GM19025 (cell line): ENCODE measurements around the gene PPFIA4.

Source experiments
- ATAC-seq: cut with Tn5 transposase; IDR thresholded peaks from one replicate; pipeline ENCODE4 v1.9.1; 2021; ENCODE audit warnings: mild to moderate bottlenecking, low read depth, moderate library complexity; ENCODE audit not compliant: unreplicated experiment

The PPFIA4 gene

DNA sequence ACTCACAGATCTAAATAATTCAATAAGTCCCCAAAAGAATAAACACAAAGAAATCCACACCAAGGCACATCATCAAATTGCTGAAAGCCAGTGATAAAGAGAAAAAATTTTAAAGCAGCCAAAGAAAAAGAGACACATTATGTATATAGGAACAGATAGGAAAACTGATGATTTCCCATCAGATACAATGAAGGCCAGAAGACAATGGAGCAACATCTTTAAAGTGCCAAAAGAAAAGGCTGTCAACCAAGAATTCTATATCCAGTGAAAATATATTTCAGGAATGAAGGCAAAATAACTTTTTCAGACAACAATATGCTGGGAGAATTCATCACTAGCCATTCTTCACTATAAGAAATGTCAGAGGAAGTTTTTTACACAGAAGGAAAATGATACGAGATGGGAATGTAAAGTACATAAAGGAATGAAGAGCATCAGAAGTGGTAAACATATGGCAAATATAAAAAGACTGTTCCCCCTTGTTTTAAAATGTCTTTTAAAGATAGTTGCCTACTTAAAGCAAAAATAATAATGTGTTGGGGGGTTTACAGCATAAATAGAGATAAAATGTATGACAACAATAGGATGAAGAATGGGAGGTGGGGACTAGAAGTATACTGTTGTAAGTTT lies 68.9 kb downstream of the PPFIA4 start:
- no peak for ATAC-seq

GRCh38 chr1:203096566-203096965 lies 70.3 kb downstream of the PPFIA4 start:
- no peak for ATAC-seq

DNA sequence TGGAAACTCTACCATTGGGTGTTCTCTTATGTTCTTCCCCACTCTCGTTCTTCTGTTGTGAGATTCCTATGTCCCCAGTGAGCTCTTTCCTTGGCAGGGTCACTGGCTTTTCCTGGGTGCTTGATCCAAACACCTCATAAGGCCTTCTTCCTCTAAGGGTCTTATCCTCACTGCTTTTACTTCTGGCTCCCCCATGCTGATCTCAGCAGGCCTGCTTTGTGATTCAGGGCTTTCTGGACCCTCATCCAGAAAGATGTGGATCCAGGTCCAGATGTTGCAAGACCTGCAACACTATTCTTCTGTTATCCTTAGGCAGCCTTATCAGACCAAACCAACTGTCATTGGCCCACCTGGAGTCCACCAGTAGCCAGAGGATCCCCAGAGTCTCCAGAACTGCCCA lies 70.7 kb downstream of the PPFIA4 start:
- no peak for ATAC-seq

DNA sequence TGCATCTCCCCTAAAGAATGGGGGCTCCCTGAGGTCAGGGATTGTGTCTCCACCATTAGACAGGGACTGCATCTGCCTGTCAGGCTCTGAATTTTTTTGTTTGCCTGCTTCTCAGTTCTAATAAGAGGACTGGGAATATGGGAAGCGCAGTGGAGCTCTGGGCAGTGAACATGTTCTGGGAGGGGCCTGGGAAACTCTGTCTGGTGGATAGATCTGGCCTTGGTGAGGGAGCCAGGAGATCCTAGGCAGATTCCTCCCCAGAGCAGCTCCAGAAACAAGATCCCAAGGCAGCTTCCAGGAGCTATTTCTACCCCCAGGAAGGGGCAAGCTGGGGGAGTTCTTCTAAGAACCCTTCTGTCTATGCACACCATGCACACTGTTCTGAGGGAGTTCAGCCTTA lies 72.2 kb downstream of the PPFIA4 start:
- no peak for ATAC-seq

DNA sequence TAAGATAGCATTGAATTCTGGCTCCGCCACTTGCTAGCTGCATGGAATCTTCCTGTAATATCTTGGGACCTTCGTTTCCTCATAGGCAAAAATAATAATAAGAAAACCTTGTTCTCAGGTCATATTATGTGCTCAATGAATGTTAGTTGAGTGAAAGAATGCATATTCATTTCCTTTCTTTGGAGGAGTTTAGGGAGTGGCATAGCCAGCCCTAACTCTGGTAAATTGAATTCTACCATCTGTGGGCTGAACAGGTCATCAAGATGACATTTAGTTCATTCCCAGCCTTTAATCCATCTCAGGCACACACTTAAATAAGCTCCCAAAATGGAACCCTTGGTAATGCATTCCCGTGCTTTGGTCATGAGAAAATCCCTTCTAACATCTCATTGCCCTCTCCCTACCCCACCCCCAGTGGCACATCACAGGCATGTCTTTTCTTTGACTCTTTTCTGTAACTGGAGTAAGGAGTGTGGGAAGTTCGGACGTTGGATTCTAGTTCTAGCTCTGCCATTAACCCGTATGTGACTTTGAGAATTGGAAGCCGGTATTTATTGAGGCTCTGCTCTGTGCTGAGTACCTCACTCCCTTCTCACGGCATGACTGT lies 72.7 kb downstream of the PPFIA4 start:
- ATAC-seq = no peak

DNA sequence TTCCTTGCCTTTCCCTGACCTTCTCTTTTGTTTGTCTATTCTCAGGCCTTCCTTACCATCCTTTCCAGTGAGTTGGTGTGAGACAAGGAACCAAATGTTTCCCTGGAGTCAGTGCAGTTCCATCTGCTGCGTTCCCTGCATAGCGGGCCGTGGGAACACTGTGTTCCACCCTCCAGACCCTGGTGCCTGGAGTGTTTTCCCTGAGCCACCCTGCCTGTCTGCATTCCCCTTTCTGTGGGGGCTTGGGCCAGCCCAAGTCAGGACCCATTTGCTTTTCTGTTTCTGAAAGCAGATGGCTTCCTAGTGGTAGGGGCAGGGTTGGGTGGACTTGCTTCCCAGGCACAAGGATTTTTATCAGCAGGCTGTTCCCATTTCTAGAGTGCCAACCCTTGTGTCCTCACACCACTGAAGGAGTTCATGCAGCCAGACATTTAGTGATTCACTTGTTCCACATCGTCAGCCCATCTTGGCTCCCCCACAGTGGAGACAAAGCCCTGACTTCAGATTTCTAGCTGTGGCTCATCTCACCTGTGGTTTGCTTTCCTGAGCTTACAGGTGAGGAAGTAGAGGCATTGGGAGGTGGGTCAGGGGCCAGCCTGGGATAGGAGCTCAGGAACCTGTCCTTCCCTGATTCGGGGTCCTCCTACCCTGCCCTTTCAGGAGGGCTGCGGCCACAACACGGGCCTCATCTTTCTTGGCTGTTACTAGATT lies 73.7 kb downstream of the PPFIA4 start:
- ATAC-seq = no peak

GRCh38 chr1:203100516-203100869 lies 74.2 kb downstream of the PPFIA4 start:
- ATAC-seq = no peak

DNA sequence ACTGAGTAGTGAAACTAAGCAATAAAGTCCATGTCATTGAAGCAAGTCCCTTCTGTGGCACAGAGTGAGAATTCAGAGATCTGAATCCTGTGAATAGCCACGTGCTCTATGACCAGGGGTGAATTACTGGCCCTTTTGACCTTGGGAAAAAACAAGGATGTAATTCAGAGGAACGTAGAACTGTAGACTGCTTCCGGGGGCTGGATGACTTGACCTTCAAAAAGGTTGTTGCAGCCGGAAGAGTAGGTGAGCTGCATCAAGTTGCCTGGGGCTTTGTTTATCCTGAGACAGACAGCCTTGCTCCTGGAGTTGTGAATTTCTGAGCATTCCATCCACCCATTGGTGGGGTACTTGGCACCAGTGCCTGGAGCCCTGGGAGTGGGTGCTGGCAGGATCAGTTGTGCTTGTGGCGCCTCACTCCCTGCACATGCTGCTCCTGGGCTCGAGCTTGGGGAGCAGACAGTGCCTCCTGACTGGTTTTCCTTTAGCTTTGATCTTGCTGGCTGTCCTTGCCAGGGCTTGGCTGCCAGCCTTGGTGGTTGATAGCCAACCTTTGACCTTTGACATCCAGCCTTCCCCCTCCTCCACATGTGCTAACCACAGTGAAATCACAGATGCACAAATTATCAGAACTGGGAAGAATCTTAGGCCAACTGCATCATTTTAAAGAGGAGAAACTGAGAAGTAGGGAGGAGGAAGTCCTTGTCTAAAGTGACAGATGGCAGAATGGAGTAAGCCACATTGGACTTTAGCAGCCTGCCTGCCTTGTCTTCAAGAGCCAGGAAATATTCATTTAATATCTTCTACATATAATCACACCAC lies 75.7 kb downstream of the PPFIA4 start:
- ATAC-seq = no peak

GRCh38 chr1:203103216-203103615 lies 76.9 kb downstream of the PPFIA4 start:
- no peak for ATAC-seq

- ATAC-seq = no peak
These were observed 77.7 kb downstream of the PPFIA4 start for GRCh38 chr1:203103829-203104495.

GRCh38 chr1:203104789-203105390 lies 78.6 kb downstream of the PPFIA4 start:
- ATAC-seq = no peak

DNA sequence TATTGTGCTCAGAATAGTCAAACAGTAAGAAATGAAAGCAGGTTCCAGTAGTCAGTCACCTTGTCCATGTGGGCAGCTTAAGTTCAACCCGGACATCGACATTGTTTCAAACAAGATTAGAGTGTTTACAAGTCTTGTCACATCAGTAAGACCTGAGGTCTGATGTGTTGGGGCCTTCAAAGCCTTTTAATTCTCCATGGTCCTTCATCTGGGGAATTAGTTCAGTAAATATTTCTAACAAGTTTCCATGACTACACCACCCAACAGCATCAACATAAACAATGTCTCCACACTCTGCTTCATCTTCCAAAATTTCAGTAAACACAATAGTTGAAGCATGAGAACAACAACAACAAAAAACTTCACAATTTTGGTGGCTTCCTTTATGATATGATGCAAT lies 86.2 kb downstream of the PPFIA4 start:
- no peak for ATAC-seq

GRCh38 chr1:203113308-203113707 lies 87.0 kb downstream of the PPFIA4 start:
- no peak for ATAC-seq

DNA sequence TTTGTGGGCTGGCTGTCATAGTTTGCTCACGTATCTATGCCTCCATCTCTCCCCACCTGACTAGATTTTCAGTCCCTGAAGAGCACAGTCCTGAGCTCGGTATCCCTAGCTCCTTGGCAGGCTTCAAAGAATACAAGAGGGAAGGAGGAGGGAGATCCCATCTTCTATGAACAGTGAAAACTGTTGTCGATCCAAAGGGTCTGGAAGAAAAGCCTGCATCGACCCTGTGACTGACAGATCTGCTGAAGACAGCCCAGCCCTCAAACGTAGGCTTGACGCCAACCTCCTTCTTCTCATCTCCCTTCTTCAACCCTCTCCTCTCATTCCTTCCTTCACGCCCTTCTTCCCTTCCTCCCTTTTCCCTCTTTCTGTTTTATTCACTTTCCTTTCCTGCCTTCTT lies 87.9 kb downstream of the PPFIA4 start:
- ATAC-seq = no peak

- no peak for ATAC-seq
These were observed 90.0 kb downstream of the PPFIA4 start for GRCh38 chr1:203116091-203116820.

DNA sequence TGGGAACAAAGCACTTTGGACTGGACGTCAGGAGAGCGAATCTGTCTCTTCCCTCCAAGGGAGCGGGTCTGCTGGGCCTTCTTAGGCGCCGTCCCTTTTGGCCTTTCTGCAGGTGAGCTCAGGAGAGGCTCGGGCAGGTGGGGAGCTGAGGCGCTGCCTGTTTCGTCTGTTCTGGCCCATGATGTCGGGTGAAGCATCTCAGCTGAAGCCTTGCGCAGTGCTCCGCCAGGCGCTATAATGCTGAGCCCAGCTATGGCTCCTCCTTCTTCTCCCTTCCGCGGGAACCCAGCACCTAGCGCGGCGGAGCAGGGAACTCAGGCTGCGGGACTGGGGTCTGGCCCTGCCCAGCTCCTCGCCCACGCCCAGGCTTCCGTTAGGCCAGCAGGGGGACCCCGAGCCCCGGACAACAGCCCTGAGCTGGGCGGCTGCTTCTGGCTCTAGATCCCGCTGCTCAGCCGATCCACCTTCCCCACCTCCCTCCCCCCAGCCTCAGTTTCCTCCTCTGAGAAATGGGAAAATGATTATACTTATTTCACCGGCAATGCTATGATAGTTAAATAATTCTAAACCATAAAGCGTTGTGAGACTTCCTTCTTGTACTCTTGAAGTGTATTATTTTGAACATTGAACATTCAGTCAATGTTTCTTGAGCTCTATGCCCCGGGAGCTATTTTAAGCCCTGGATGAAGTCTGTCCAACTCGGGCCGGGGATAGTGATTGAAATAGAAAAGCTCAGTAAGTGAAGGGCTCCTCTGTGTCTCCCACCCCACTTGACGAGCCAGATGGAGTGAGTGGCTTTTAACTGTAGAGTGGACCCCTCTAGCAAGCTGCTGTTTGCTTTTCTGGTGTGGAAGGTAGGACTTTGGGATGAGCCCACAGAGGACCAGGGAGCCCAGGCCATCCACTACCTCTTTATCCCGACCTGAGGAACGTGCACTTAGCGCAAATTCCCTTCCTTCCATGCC lies 91.6 kb downstream of the PPFIA4 start:
- no peak for ATAC-seq

DNA sequence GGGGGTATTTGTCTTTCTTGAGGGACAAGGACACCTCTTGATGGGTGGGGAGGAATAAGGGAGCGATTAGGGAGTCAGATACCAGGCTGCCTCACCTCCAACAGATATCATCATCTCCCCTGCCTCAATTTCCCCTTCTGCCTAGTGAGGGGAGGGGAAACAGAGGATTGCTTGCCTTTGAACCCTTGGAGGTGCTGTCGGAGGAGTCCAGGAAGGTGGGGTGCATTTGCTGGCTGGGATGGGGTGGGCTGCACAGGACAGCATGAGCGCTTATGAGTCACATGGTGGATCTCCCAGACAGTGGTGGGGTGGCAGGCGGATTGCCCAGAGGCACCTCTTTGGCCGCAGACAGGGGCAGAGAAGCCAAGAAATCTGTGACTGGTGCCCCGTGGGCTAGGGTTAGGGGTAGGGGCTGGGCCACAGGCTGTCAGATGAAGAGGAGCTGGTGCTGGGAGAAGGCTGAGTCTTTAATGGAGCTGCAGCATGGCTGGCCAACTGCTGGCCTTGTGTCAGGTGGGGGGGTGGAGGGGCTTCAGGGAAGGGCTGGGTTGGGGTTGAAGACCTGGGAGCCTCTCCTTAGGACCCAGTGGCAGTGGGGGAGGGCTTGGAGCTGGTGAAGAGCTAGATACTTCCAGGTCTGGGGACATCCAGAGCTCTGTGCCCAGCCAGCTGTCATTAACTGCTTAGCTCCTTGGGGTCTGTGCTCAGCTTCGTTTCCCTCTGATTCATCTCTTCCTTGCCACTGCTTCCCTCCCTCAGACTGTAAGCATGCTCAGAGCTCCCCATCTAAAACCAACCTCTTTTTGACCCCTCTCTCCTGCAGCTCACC lies 94.2 kb downstream of the PPFIA4 start:
- ATAC-seq = no peak
